ENCODE data around the gene FSD1.

GRCh38 chr19:4278010-4278409 is 26.4 kb upstream of the FSD1 start:
- TF ChIP-seq CTCF (IDR thresholded peaks at IDR 0.05), result no peak
- TF ChIP-seq POLR2A (IDR thresholded peaks at IDR 0.05), result no peak
- TF ChIP-seq POLR2AphosphoS5 (IDR thresholded peaks at IDR 0.05), result no peak

All from prostate gland (tissue), 2 donors.